ENCODE data around the gene MBL2. TPM values are rescaled to one million over a fixed set of nuclear protein-coding genes. Genes with fewer than 3 reads are reported as not detected.

MBL2 gene
- total RNA-seq, 1 experiment from 2014 or later = not detected

DNA sequence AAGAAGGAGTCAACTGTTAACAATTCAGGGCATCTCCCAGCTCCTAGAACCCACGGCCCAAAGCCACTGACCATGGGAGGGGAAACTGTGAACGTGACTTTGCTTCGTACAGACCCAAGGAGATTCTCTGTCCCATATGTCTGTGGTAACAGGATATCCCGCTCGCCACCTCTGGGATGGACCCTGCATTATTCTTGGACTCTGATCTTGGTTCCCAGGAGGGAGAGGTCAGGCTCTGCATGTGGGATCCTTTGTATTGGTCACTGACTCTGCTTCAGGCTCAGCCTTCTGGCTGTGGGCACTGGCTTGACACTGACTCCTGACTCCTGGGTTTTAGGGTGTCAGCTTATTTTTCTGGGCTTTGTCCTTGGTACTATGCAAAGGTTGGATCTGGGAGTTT, 13.5 kb upstream of the MBL2 start:
- no peaks in the 10 kb centered on the region; the same call in 1 of the 2 replicates for H3K27me3 Mint-ChIP-seq (ENCODE audit: low read depth)
- no peak for TF ChIP-seq KAT7 (CRISPR knock-in tag; IDR thresholded peaks at IDR 0.05; ENCODE audit: borderline replicate concordance)
- no peak for TF ChIP-seq ZNF121 (CRISPR knock-in tag; IDR thresholded peaks at IDR 0.05)
- TF ChIP-seq, protein P1, sequence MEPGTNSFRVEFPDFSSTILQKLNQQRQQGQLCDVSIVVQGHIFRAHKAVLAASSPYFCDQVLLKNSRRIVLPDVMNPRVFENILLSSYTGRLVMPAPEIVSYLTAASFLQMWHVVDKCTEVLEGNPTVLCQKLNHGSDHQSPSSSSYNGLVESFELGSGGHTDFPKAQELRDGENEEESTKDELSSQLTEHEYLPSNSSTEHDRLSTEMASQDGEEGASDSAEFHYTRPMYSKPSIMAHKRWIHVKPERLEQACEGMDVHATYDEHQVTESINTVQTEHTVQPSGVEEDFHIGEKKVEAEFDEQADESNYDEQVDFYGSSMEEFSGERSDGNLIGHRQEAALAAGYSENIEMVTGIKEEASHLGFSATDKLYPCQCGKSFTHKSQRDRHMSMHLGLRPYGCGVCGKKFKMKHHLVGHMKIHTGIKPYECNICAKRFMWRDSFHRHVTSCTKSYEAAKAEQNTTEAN (CRISPR knock-in tag; IDR thresholded peaks at IDR 0.05) = no peak
- no peak for TF ChIP-seq ZNF138 (CRISPR knock-in tag; conservative IDR thresholded peaks at IDR 0.05)
- no peak for TF ChIP-seq E2F5 (CRISPR knock-in tag; IDR thresholded peaks at IDR 0.05)
- TF ChIP-seq, protein P2, sequence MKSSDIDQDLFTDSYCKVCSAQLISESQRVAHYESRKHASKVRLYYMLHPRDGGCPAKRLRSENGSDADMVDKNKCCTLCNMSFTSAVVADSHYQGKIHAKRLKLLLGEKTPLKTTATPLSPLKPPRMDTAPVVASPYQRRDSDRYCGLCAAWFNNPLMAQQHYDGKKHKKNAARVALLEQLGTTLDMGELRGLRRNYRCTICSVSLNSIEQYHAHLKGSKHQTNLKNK (CRISPR knock-in tag; IDR thresholded peaks at IDR 0.05) = no peak
- TF ChIP-seq ZNF396 (CRISPR knock-in tag; IDR thresholded peaks at IDR 0.05; ENCODE audit: borderline replicate concordance) = no peak
- TF ChIP-seq GABPB1 (CRISPR knock-in tag; IDR thresholded peaks at IDR 0.05) = no peak
- no peak for TF ChIP-seq GTF2I (CRISPR knock-in tag; conservative IDR thresholded peaks at IDR 0.05)
- TF ChIP-seq TEAD4 (CRISPR knock-in tag; IDR thresholded peaks at IDR 0.05) = no peak
- no peak for TF ChIP-seq SP1 (CRISPR knock-in tag; conservative IDR thresholded peaks at IDR 0.05)
- TF ChIP-seq AR (CRISPR knock-in tag; IDR thresholded peaks at IDR 0.05) = no peak
- no peak for TF ChIP-seq GRHL2 (CRISPR knock-in tag; IDR thresholded peaks at IDR 0.05; ENCODE audit: insufficient replicate concordance, severe bottlenecking)
- TF ChIP-seq HMGA2 (CRISPR knock-in tag; IDR thresholded peaks at IDR 0.05) = no peak
- TF ChIP-seq ZNF425 (CRISPR knock-in tag; conservative IDR thresholded peaks at IDR 0.05) = no peak
- TF ChIP-seq ZNF317 (CRISPR knock-in tag; IDR thresholded peaks at IDR 0.05; ENCODE audit: borderline replicate concordance, low read depth) = no peak
- no peak for TF ChIP-seq RELA (CRISPR knock-in tag; IDR thresholded peaks at IDR 0.05; ENCODE audit: borderline replicate concordance)
- TF ChIP-seq CREB1 (CRISPR knock-in tag; IDR thresholded peaks at IDR 0.05) = no peak
- CTCF ChIA-PET = no interaction called here
- no peak overlapping the region for H3K27ac Mint-ChIP-seq
- ATAC-seq = no peak
- H3K36me3 Mint-ChIP-seq = no peaks in the 10 kb centered on the region
- H3K4me1 Mint-ChIP-seq = no peaks in the 10 kb centered on the region
- no peak for DNase-seq (ENCODE audit: low spot score)
- POLR2A ChIA-PET = no interaction called here
- no peak overlapping the region for H3K4me3 Mint-ChIP-seq
- peaks cover 4% of the 10 kb centered on the region; the same call in 1 of the 2 replicates for H3K9me3 Mint-ChIP-seq

GRCh38 chr10:52785418-52785817, 12.8 kb upstream of the MBL2 start:
- no peaks in the 10 kb centered on the region for H3K36me3 Mint-ChIP-seq
- ATAC-seq (no peak), DNase-seq (ENCODE audit: low spot score) (no peak)
- no peak overlapping the region for H3K27ac Mint-ChIP-seq
- ChIA-PET CTCF (no interaction called here), POLR2A (no interaction called here)
- H3K27me3 Mint-ChIP-seq (ENCODE audit: low read depth) = no peaks in the 10 kb centered on the region; the same call in 1 of the 2 replicates
- H3K4me1 Mint-ChIP-seq = peaks cover 2% of the 10 kb centered on the region
- H3K9me3 Mint-ChIP-seq = peaks cover 4% of the 10 kb centered on the region; the same call in 1 of the 2 replicates
- H3K4me3 Mint-ChIP-seq = no peak overlapping the region
- no peak for TF ChIP-seq ERG (CRISPR knock-in tag; IDR thresholded peaks at IDR 0.05)
- TF ChIP-seq ZNF281 (CRISPR knock-in tag; IDR thresholded peaks at IDR 0.05) = no peak
- TF ChIP-seq CTCF (IDR thresholded peaks at IDR 0.05) = no peak
- TF ChIP-seq, protein P3, sequence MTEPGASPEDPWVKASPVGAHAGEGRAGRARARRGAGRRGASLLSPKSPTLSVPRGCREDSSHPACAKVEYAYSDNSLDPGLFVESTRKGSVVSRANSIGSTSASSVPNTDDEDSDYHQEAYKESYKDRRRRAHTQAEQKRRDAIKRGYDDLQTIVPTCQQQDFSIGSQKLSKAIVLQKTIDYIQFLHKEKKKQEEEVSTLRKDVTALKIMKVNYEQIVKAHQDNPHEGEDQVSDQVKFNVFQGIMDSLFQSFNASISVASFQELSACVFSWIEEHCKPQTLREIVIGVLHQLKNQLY (CRISPR knock-in tag; IDR thresholded peaks at IDR 0.05) = no peak

Data from WTC11 (cell line).